IMR-90 (cell line): Measurements from ENCODE around the gene ACAN.

ENCODE experiments used
- BHLHE40 ChIP-seq: fragments of 150-350 bp; IDR thresholded peaks from 2 replicates; pipeline ENCODE4 v1.6.1; 2016; ENCODE audit warnings: mild to moderate bottlenecking, low read depth, low read length
- CTCF ChIP-seq: conservative IDR thresholded peaks from 2 replicates; pipeline ENCODE4 v1.5.1; 2012; ENCODE audit warnings: mild to moderate bottlenecking, low read depth, low read length, improper control_type of control experiment
- FOS ChIP-seq: fragments of 150-350 bp; IDR thresholded peaks from 2 replicates; pipeline ENCODE4 v1.6.1; 2016; ENCODE audit warnings: low read depth, low read length
- NFE2L2 ChIP-seq: fragments of 150-350 bp; IDR thresholded peaks from 2 replicates; pipeline ENCODE4 v1.6.1; 2016; ENCODE audit warnings: low read depth, mild to moderate bottlenecking, low read length

GRCh38 chr15:88858934-88859333 is 55.7 kb downstream of the ACAN start:
- no peak for TF ChIP-seq CTCF
- TF ChIP-seq BHLHE40: no peak
- no peak for TF ChIP-seq FOS
- TF ChIP-seq NFE2L2: no peak
